ENCODE measurements around the gene DRC1. TPM values are rescaled to one million over a fixed set of nuclear protein-coding genes. Genes with fewer than 3 reads are reported as not detected.

The DRC1 gene
- total and polyA plus RNA-seq, 12 donors: 0.10 to 0.56 (median 0.14) TPM; not detected in 7

GRCh38 chr2:26475037-26475436, 73.3 kb downstream of the DRC1 start:
- no peaks in the 10 kb centered on the region for H3K9me3 ChIP-seq (replicated peaks in 1 of 3)
- intact Hi-C loops (cut with DNase I): no loop called here
- no peak for DNase-seq
- no peaks in the 10 kb centered on the region for H3K36me3 ChIP-seq (replicated peaks in 1 of 2)
- H3K27ac ChIP-seq: no peak overlapping the region
- TF ChIP-seq POLR2A (IDR thresholded peaks at IDR 0.05) (no peak), CTCF (IDR thresholded peaks at IDR 0.05) (no peak)
- WGBS, 4 donors: 87 to 100% (median 95%) methylated on average over 1 to 6 of the region's 6 CpGs
- H3K4me3 ChIP-seq: no peak overlapping the region
- H3K27me3 ChIP-seq: no peaks in the 10 kb centered on the region
- H3K4me1 ChIP-seq (replicated peaks in 1 of 2): no peaks in the 10 kb centered on the region

GRCh38 chr2:26475832-26476501, 74.2 kb downstream of the DRC1 start:
- 78 to 93% (median 83%) methylated on average over 3 to 22 of the region's 22 CpGs for WGBS, 4 donors
- intact Hi-C loops (cut with DNase I): no loop called here
- DNase-seq: no peak
- Histone ChIP-seq H3K36me3 (replicated peaks in 1 of 2) (no peaks in the 10 kb centered on the region), H3K27me3 (no peaks in the 10 kb centered on the region), H3K4me1 (replicated peaks in 1 of 2) (peaks cover under 1 to 3% of the 10 kb centered on the region in 2 donors), H3K27ac (no peak overlapping the region), H3K4me3 (no peak overlapping the region), H3K9me3 (replicated peaks in 1 of 3) (no peaks in the 10 kb centered on the region)
- TF ChIP-seq POLR2A (IDR thresholded peaks at IDR 0.05) (no peak), CTCF (IDR thresholded peaks at IDR 0.05) (no peak)

- H3K9me3 ChIP-seq (replicated peaks in 1 of 3): no peaks in the 10 kb centered on the region
- TF ChIP-seq POLR2A (IDR thresholded peaks at IDR 0.05) (no peak), CTCF (IDR thresholded peaks at IDR 0.05) (no peak)
- no peaks in the 10 kb centered on the region for H3K36me3 ChIP-seq (replicated peaks in 1 of 2)
- no peak for DNase-seq
- no peak overlapping the region for H3K27ac ChIP-seq
- no peaks in the 10 kb centered on the region for H3K27me3 ChIP-seq
- 67 to 80% (median 74%) methylated on average over 9 to 33 of the region's 33 CpGs for WGBS, 4 donors
- no peak overlapping the region for H3K4me3 ChIP-seq
- intact Hi-C loops (cut with DNase I): no loop called here
- H3K4me1 ChIP-seq (replicated peaks in 1 of 2): peaks cover 4 to 16% of the 10 kb centered on the region in 2 donors
Measured at GRCh38 chr2:26477126-26477910, 75.6 kb downstream of the DRC1 start.

GRCh38 chr2:26477911-26478253, 76.2 kb downstream of the DRC1 start, which contains the start of gene OTOF:
Gene OTOF, minus strand, starts transcription at chr2:26478124.
- WGBS, 4 donors: 40 to 46% (median 42%) methylated on average over 3 of the region's 3 CpGs
- Histone ChIP-seq H3K4me3 (no peak within 1 kb of the TSS), H3K27ac (no peak within 1 kb of the TSS), H3K9me3 (replicated peaks in 1 of 3) (no peaks in the 10 kb centered on the region), H3K4me1 (replicated peaks in 1 of 2) (peaks cover 4 to 18% of the 10 kb centered on the region in 2 donors), H3K36me3 (replicated peaks in 1 of 2) (no peaks in the 10 kb centered on the region), H3K27me3 (no peaks in the 10 kb centered on the region)
- intact Hi-C loops (cut with DNase I): no loop called here
- peak; percentile 61 to 91 (median 82) for DNase-seq
- TF ChIP-seq CTCF (IDR thresholded peaks at IDR 0.05) (no peak), POLR2A (IDR thresholded peaks at IDR 0.05) (no peak)
